Lung (tissue), 12 donors: ENCODE results near the gene NEO1. TPM values are rescaled to one million over a fixed set of nuclear protein-coding genes. Genes with fewer than 3 reads are reported as not detected.

ENCODE experiments used
- ATAC-seq: fragments of 200-7000 bp; cut with Tn5 transposase; one replicate; pipeline ENCODE4 v1.9.1; 2020; ENCODE audit warnings: moderate number of reproducible peaks; ENCODE audit not compliant: insufficient read depth, low FRiP score
- DNase-seq, 3 donors: peaks; one replicate each; pipeline ENCODE4 v3.0.0-alpha.2; 2013 to 2017
- H3K27ac ChIP-seq, 2 donors: one replicate each; pipeline ENCODE4 v1.5.1; 2013; ENCODE audit warnings: mild to moderate bottlenecking in 2 of 2, moderate library complexity in 2 of 2, control low read depth in 1 of 2, inconsistent platforms in 1 of 2, low read depth in 1 of 2, low read length in 1 of 2
- H3K27me3 ChIP-seq, 3 donors: one replicate each; pipeline ENCODE4 v1.5.1; 2013; ENCODE audit warnings: low read length in 2 of 3; ENCODE audit not compliant: control insufficient read depth in 3 of 3, insufficient read depth in 3 of 3
- H3K36me3 ChIP-seq, 4 donors: one replicate each; pipeline ENCODE4 v1.5.1; 2013; ENCODE audit warnings: low read length in 4 of 4, mild to moderate bottlenecking in 1 of 4, moderate library complexity in 1 of 4; ENCODE audit not compliant: control insufficient read depth in 4 of 4, insufficient read depth in 4 of 4
- H3K4me1 ChIP-seq, 5 donors: one replicate each; pipeline ENCODE4 v1.5.1; 2013; ENCODE audit warnings: low read length in 5 of 5, mild to moderate bottlenecking in 2 of 5, moderate library complexity in 1 of 5; ENCODE audit not compliant: control insufficient read depth in 5 of 5, insufficient read depth in 5 of 5
- H3K4me3 ChIP-seq: one replicate; pipeline ENCODE4 v1.5.1; 2013; ENCODE audit warnings: mild to moderate bottlenecking, control low read depth, moderate library complexity
- H3K9ac ChIP-seq, 2 donors: one replicate each; pipeline ENCODE4 v1.5.1; 2013; ENCODE audit warnings: low read length in 2 of 2, control low read depth in 1 of 2; ENCODE audit not compliant: insufficient read depth in 1 of 2
- H3K9me3 ChIP-seq, 4 donors: one replicate each; pipeline ENCODE4 v1.5.1; 2013; ENCODE audit warnings: low read length in 3 of 4, mild to moderate bottlenecking in 1 of 4, moderate library complexity in 1 of 4; ENCODE audit not compliant: control insufficient read depth in 4 of 4, insufficient read depth in 3 of 4
- CTCF ChIP-seq: IDR thresholded peaks from 2 replicates; pipeline ENCODE4 v1.5.1; 2012; ENCODE audit warnings: mild to moderate bottlenecking; ENCODE audit errors: control extremely low read depth, extremely low read depth
- WGBS, 2 donors: extraction: QIAGEN DNeasy Blood & Tissue Kit; methylation state at CpG; one replicate each; pipeline ENCODE4 v1.1.7; 2013; 5-methylcytosine and 5-hydroxymethylcytosine counted together
- polyA plus RNA-seq, 2 donors: library from polyadenylated mRNA; stranded (reverse); fragments of 200-250 nt; gene quantifications; one replicate each; pipeline ENCODE4 v1.2.1, GENCODE V29; 2013
- total RNA-seq, 2 donors: library from RNA; depleted of rRNA in 1 of 2; stranded (reverse); fragments of >200 nt in 1 of 2; gene quantifications; one replicate each; pipeline ENCODE4 v1.2.1, GENCODE V29; 2014 to 2021
- donor health status: control.
- donor health status: control.
- donor health status: Bipolar disorder and iron deficiency.
- donor health status: healthy.
- donor health status: DM: yes; HTN: yes; CAD: no.

NEO1 gene
- total and polyA plus RNA-seq, 4 donors: 6.9 to 70.8 (median 16.5) TPM

GRCh38 chr15:73246898-73247297 is 194.6 kb downstream of the NEO1 start:
- TF ChIP-seq CTCF: no peak
- WGBS, 2 donors: 92 to 98% methylated on average over 1 of the region's 1 CpG

GRCh38 chr15:73247331-73247730 is 195.1 kb downstream of the NEO1 start:
- no peak for TF ChIP-seq CTCF
- ATAC-seq (no peak), DNase-seq (no peak)
- H3K9ac ChIP-seq: no peak overlapping the region
- no peak overlapping the region for H3K27ac ChIP-seq
- peaks cover 5 to 35% (median 9%) of the 10 kb centered on the region in 4 donors for H3K36me3 ChIP-seq
- H3K27me3 ChIP-seq: no peaks in the 10 kb centered on the region
- 80 to 81% methylated on average over 1 of the region's 1 CpG for WGBS, 2 donors
- no peaks in the 10 kb centered on the region for H3K9me3 ChIP-seq
- no peak overlapping the region for H3K4me3 ChIP-seq
- H3K4me1 ChIP-seq: no peaks in the 10 kb centered on the region

More at GRCh38 chr15:73246898-73247297, 194.6 kb downstream of the NEO1 start:
- Histone ChIP-seq H3K9me3 (no peaks in the 10 kb centered on the region), H3K27ac (no peak overlapping the region), H3K9ac (no peak overlapping the region), H3K36me3 (peaks cover 5 to 33% (median 9%) of the 10 kb centered on the region in 4 donors), H3K27me3 (no peaks in the 10 kb centered on the region), H3K4me3 (no peak overlapping the region), H3K4me1 (no peaks in the 10 kb centered on the region)
- DNase-seq: no peak
- ATAC-seq: no peak

- WGBS, 2 donors: 89 to 90% methylated on average over 4 of the region's 4 CpGs
- Histone ChIP-seq H3K4me3 (no peak overlapping the region), H3K4me1 (no peaks in the 10 kb centered on the region), H3K36me3 (peaks cover 5 to 29% (median 8%) of the 10 kb centered on the region in 4 donors), H3K27ac (no peak overlapping the region), H3K9ac (no peak overlapping the region), H3K27me3 (no peaks in the 10 kb centered on the region), H3K9me3 (no peaks in the 10 kb centered on the region)
- ATAC-seq (no peak), DNase-seq (no peak)
- no peak for TF ChIP-seq CTCF
Observed at GRCh38 chr15:73249499-73249898, 197.2 kb downstream of the NEO1 start.

GRCh38 chr15:73254598-73254997 is 202.3 kb downstream of the NEO1 start:
- Histone ChIP-seq H3K4me3 (no peak overlapping the region), H3K27ac (no peak overlapping the region), H3K4me1 (no peaks in the 10 kb centered on the region), H3K27me3 (no peaks in the 10 kb centered on the region), H3K36me3 (peaks cover 5 to 48% (median 10%) of the 10 kb centered on the region in 4 donors), H3K9ac (no peak overlapping the region), H3K9me3 (no peaks in the 10 kb centered on the region)
- DNase-seq: no peak
- WGBS, 2 donors: 96 to 97% methylated on average over 6 of the region's 6 CpGs
- ATAC-seq: no peak
- no peak for TF ChIP-seq CTCF
